Activated CD8-positive, alpha-beta memory T cell treated with anti-CD3 and anti-CD28 coated beads, Interleukin-2, amount 50 U/mL, for 24 hours (primary cell): Measurements from ENCODE around the gene APCDD1.

Experiments used
- DNase-seq: peaks from one replicate; pipeline ENCODE4 v3.0.0-alpha.2; 2020; ENCODE audit errors: extremely low read depth

APCDD1 gene

DNA sequence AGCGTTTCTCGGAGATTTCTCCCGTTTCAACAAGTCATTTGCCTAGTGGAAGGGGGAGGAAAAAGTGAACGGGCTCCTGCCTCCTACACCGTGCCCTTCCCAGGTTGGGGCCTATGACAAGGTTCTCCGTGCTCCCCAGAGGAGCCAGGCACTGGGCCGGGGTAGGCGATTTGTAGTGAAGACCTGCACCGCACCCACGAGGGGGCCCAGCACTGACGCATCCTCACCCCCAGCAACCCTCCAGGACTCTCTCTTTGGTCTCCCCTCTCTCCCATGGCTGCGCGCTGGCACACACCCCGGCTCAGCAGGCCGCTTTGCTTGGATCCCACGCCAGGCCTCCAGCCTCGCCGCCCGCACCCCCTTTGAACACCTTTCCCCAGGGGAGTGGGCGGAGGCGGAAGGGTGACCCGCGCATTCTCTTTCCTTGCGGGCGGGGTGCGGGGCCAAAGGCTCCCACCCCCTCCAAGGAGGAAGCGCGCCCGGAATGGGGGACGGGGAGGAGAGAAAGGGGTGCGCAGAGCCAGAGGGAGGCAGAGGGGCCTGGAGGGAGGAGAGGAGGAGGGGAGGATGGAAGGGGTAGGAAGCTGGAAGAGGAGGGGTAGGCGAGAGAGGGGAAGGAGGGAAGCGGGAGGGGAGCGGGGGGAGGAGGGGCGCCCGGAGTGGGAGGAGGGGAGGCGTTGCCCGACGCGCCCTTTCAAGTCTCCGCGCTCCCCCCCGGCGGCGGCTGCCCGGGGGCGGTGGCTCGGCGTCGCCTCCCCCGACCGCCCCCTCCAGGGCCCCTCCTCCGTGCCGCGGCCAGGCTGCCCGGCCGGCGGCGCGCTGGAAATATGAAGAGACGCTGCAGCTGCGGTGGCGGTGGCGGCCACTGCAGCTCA, at the start of gene APCDD1:
Gene APCDD1 (plus strand): TSS at position 830 of the 875 bp plus-strand sequence. CDS start 347 bp downstream, outside the sequence.
- no peak for DNase-seq

DNA sequence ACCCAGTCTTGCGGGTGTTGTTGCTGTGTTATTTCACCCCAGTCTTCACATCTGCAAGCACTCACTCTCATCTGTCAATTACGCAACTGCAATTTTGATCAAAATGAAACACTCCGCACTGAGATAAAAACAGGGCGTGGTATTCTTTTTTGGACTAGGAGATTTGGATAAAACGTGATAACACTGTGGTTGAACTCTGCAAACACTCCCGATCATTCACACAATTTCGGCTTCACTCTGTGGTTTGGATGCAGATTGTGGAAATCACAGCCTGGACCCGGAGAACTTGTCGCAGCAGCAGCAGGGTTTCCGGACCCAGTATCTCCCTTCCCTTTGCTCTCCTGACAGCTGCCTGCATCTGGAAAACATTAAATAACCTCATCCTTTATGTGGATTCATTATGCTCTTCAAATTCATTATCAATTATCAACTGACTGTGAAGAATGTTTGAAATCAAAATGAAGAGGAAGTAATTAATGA, 49.4 kb upstream of the APCDD1 start:
- no peak for DNase-seq

DNA sequence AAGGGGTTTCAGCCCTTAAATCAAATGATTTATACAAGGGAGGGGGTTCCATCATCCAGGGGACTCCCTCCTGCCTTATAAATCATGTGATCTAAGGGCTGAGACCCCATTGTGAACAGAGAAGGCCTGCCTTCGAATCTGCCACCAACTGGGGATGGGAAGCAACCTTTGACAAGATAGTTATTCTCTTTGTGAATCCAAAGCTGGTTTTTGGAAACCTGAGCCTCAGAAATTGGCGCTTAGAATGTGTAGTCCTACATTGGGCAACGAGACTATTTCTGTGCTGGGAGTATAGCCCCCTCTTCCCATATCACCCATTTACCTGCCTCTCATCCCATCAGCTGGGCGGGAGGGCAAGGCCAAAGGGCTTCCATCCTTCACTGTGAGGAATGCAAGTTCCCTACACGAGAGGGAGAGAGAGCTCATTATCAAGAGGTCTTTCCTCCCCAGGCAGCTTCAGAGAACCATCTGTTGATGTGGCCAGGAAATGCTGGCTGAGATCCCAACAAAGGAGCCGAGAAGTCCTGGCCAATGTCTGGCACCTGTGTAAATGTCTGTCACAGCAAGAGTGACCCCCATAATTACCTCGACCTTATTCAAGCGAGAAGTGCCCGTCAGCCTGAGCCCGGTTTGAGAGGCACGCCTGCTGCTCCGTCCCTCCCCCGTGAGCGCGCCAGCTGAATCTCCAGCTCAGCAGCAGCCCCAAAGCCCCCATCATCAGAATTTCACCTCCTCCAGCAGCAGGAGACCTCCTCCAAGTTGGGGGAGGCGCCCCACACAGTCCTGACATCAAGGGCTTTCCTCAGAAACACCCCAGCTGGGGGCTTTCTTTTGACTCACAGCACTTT, 48.4 kb upstream of the APCDD1 start:
- DNase-seq, result no peak

DNA sequence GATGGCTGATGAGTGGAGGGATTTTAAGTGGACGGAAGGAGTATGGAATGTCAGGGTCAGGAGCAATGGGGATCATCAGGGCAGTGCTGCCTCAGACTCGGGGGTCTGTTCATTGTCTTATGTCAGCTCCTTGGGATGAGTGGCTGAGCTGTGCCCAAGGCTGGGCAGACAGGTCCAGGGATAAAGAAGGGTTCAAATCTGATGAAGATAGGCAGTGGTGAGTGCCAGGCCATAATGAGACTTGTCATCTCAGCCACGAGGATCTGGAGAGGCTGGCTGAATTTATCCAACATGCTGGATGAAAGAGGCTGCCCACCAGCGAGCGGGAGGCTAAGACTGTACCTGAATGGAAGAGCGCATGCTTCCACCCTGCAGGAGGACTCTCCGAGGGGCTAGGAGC, 46.3 kb upstream of the APCDD1 start:
- DNase-seq, result no peak

DNA sequence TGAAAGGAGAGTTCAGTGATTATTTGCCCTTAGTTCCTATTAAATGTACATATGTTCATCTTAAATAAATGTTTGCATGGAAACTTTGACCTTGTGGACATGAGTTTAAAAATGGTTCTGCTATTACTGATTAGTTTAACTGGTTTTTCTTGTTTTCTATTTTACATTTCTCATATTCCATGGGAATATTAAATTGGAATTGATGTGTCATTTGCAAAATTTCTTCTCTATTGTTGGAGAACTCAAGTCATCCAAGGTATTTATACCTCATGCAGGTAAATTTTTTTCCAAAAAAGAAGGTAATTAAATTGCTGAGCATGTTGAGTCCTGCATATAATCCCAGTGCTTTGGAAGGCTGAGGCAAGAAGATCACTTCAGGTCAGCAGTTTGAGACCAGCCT, 45.4 kb upstream of the APCDD1 start:
- DNase-seq, result no peak

DNA sequence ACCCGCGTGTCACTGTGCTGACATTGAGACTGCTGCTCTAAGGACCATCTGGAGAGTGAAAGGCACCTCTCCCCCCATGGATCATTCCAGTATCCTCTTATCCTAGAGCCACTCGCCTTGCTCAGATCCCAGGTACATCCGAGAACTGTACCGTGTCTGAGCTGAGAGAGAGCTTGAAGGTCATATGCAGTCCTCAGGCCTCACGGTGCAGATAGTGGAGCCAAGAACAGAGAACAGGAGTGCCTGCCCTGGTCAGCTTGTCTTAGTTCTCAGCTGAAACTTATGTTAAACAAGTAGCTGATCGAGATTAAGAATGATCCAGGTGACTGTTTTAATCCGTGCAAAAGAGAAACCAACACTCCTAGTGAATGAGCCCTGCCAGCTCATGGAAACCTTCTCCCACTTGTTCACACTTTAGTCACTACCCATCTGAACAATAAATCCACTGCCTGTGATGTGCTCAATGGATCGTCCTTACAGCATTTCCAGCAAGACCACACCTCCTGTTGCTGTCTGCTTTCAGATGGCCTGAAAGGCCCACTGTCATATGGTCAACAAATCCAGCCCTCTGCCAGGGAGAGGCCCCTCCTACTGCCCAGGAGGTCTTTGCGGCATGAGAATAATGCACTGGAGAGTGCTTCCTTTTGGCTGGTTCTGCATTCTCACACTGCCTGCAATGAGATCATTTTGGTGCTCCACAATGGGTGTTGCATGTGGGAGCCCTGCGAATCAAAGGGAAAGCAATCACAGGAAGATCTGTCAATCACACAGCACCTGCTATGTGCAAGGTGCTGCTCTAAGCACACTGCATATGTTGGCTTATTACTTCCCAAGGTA, 43.7 kb upstream of the APCDD1 start:
- DNase-seq, result no peak

DNA sequence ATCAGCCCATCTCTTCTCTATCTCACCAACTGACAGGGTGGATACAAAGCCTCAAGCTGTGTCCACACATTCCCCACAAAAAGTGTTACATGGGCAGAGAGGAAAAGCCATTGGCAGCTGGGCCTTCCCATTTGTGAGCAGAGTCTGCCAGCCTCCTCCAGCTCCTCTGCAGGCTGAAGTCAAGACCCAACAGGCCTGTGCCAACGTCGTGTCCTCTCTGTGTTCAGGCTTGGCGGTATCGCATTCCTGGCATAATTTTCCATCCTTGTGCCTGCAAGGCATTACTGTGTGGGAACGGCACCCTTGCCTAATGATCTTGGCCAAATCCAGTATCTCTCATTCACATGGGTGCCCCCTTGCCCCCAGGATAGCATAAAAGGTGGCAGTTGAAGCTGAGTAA, 41.5 kb upstream of the APCDD1 start:
- DNase-seq, result no peak

DNA sequence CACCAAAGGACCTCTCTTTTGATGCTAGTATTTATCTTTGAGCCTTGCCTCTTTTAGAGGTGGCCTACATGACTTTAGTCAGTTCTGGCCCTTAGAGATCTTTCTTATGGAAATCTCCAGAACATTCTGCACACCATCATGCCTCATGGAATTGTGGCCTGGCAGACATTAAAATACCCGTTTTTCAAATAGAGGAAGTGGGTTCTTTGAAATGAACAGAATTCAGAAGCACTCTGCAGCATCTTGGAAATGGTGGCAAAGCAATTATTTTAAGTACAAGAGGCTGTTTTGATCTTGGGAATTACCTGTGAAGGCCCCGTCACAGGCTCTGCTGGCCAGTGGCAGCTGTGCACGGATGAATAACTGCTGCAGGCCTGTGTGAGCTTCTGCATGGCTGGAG, 40.7 kb upstream of the APCDD1 start:
- DNase-seq, result no peak

DNA sequence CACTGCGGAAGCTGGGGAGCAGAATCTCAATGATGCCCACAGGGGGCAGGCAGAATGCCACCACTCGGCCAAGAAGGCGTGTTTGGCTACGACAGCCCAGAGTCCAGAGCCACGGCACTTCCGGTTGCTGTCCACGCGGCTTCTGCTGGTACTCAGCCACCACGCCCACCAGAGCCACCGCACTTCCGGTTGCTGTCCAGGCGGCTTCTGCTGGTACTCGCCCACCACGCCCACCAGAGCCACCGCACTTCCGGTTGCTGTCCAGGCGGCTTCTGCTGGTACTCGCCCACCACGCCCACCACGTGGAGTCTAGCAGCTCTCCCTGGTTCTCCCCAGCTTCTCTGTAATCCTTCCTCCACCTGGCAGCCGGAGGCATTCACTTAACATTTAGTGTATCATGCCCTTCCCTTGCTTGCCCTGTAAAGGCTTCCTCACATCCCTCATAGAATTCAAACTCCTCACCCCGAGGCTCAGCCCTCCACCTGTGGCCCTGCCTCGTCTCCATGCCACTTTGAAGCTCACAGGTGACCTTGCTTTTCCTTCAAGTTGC, 40.1 kb upstream of the APCDD1 start:
- no peak for DNase-seq

DNA sequence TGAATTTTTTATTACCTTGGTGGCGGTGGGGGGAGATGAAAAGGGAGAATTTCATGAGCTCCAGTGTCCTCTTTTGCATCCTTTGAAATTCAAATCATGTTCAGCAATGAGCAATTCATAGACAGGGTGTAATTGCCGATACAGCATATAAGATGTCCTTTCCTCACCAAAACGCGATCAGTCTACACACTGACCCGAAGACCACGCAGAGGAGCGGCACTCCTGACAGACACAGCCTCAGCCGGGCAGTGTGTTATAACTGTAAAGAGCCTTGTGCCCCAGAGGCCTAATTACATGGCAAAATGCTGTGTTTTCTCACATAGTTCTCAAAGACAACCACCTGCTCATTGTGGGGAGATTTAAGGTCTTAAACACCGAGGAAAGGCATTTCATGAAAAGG, 38.4 kb upstream of the APCDD1 start:
- DNase-seq, result no peak

DNA sequence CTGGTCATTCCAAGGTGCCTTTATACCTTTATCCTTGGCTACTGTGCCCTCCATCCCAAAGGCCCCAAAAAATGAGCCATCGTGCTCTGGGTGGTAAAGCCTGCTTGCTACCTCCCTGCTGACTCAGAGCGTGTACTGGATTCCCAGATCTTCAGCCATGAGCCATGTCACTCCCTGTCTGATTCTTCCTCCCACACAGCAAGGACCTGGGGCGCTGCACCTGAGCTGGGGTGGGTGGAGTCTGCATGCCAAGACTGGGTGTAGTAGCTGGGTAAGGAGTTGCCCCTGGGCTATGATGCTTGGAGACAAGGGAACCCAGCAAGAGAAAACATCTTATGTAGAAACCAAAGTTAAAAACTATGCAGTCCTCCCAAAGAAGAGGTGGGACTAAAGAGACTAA, 37.2 kb upstream of the APCDD1 start:
- no peak for DNase-seq

DNA sequence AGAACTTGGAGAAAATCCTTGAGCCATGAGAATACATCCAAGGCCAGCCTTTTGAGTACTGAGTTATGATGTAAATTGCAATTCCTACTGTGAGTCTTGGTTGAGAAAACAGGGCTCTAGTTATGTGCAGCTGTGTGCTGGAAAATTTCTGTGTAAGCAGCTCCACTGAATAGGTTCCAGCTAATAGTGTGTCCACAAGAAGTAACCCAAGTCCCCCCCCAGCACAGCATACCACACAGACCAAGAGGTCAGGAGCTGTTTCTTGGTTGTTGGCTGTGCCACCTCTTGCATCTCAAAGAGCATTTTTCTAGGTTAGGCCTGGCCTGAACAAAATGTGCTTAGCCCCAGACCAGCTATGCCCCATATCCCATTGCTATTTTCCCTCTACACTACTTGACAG, 36.8 kb upstream of the APCDD1 start:
- no peak for DNase-seq

DNA sequence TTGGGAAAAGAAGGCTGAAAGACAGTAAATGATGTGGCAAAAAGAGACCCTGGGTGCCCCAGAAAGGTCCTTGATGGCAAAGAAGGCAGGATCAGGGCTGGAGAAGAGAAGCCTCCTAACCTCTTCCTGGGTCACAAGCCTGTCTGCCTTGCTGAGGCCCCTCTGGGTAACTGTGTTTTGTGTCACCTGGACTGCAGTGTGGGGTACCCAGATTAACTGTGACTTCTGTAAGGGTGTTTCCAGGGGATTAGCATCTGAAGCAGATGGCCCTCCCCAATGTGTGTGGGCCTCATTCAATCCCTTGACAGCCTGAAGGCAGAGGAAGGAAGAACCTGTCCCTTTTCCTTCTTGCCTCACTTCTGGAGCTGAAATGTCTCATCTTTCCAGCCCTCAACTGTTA, 35.6 kb upstream of the APCDD1 start:
- no peak for DNase-seq

DNA sequence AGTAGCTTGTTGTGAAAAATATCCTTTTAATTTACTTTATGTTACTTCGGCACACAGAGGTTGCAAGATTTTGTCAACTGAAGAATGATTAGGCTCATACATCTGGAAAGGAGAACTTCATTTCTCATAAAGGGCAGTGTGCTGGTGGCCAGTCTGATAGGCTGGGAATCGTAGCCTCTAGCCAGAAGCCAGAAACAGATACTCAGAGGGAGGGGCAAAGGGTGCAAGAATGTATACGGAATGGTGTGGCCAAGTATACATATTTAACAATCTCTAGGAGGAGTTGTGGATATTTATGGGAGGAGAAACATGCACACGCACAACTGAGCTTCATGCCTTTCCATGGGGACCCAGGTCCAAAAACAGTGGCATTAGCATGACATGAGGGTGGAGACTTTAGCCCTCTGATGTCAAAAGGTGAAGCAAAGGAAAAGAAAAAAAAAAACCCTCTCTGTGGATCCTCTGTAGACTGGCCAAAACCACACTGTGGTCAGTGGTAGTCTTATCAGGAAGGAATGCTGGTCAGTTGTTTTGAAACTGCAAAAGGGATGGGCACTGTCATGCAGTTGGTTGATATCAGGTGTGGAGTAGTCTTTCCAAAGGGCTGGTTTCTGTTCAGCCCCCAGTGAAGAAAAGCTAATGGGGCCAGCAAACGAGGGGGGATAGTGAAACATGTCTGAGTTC, 34.9 kb upstream of the APCDD1 start:
- DNase-seq, result no peak

DNA sequence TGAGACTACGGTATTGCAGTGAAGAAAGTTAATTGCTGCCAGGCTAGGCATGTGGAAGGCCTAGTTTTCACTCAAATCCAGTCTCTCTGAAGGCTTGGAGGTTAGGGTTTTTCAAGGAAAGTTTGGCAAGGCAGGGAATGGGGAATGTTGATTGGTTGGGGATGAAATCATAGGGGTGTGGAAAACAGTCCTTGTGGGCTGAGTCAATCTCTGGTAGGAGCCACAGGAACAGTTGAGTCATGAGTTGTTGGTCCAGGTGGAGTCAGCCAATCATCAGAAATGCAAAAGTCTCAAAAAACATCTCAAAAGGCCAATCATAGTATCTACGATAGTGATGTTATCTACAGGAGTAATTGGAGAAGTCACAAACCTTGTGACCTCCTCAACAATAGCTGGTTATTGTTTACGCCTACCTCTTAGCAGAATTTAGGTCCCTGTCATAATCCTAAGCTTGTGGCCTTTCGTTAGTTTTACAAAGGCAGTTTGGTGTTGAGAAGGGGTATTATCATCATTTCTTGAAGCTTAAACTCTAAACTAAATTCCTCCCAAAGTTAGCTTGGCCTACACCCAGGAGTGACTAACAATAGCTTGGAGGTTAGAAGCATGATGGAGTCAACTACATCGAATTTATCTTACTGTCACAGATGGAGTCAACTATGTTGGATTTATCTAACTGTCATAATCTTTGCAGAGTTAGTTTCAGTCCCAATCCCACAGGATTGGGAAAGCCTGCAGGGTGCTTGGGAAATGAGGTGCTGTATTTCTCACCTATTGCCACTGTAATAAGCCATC, 33.7 kb upstream of the APCDD1 start:
- no peak for DNase-seq

DNA sequence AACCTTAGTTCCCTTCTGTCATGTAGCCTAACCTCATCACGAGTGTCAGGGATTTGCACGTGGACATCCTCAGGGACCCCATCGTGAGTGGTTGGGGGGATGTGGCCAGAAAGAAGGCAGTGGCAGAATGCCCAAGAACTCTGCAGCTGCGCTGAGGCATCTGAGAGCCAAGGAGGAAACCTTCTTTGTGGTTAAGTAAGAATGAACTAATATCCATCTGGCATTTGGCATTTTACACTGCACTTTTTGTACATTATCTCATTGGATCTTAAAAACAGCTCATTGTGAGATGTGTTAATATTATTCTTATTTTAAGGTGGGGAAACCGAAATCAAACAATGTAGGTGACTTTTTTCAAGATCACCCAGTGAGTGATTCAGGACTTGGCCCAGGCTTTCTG, 32.6 kb upstream of the APCDD1 start:
- no peak for DNase-seq

DNA sequence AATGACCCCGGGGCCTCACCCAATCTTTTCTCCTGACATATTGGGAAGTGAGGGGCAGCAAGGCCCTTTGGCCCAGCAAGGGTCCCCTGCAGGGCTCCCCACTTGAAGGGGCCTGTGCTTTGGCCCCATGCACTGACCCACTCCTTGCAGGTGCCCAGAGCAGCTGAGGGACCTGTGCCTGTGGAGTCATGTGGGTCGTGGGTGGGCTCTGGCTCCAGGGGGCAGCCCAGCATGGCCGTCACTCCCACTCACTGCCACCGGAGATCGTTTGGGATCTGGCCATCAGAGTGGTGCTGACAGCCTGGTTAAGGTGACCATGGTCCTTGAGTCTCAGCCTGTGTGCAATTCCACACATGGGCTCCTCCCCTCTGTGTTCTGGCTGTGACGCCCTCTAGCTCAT, 31.7 kb upstream of the APCDD1 start:
- DNase-seq, result no peak

DNA sequence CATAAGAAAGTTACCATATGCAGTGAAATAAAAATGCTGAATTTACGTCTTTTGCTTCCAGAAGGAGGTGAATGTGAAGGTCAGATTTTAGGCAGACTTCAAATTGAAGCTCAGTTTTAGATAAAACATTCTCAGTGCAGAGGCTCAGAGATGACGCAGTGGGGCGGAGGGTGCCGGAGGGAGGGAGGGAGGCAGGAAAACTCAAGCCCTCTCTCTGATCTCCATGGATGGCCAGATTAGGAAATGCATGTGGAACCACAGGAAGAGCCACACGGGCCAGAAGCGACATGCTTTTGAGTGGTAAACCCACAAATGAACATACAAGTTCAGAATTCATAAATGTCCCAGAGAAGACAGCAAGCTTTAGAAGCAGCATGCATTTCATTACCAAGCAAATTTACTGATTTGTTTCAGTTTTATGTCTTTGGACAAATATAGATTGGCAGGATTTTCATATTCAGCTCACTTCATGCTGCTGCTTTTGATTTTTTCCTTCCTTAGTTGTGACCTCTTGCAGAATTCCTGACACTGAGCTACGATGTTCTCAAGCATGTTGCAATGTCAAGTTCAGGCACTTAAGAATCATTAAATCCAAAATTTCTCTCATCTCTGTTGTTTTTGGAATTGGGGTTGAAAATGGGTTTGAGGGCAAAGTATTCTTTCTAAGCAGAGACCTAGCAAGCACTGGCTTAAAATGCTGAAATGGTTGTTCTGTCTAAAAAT, 29.7 kb upstream of the APCDD1 start:
- DNase-seq, result no peak

DNA sequence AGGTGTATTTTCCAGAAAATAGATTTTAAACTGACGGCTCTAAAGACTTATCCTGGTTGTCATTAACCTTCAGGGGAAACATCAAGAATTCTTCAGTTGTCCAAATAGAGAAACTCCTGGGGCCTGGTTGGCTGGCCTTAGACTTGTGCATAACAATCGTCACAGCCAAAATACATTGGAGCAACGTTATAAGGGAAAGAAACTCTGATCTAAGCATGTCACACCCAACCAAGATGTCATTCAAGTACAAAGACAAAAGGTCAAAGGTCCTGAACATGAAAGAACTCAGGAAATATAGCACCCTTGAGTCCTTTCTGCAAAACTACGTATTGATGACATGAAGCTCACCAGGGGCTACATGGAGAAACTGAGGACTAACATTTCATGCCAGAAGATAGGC, 23.8 kb upstream of the APCDD1 start:
- DNase-seq, result no peak

DNA sequence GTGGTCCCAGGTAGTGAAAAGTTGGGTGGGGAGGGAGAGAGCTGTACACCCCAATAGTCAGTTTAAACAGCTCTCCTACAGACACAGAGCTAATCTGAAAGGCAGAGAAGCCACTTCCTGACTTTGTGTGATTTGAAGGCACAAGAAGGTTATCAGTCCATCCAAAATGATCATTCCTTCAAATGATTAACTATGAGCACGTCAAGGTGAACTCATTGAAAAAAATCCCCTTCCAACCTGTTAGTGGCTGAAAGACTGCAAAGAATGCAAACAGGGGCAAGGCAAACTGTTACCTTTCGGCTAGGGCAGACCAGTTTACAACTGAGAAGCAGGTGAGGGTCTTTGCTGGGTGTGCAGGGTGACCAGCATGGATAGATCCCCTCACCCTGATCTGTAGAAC, 22.8 kb upstream of the APCDD1 start:
- DNase-seq, result no peak
